PC-9 (cell line): Measurements from ENCODE around the gene EHMT1. TPM values are rescaled to one million over a fixed set of nuclear protein-coding genes. Genes with fewer than 3 reads are reported as not detected.
A peak's percentile ranks its signal among the peaks of the same experiment; 100 is the strongest.

ENCODE experiments used
- BruUV-seq: library from RNA; stranded (reverse); fragments of 400-500 nt; replicated peaks from 2 replicates; lab custom pipeline; 2021; lab: Mats Ljungman, UMichigan
- CTCF ChIA-PET: fragments of 300-600 bp; sonication (Branson Sonifier 250); formaldehyde crosslinking; loops from one replicate; lab custom pipeline; 2022; ENCODE audit warnings: antibody characterized with exemption; lab: Charles Lee
- POLR2A ChIA-PET: fragments of 300-600 bp; sonication (Branson Sonifier 250); formaldehyde crosslinking; loops from one replicate; lab custom pipeline; 2022; ENCODE audit warnings: antibody characterized with exemption; ENCODE audit not compliant: unreplicated experiment; lab: Charles Lee
- DNase-seq, 2 experiments: peaks; one replicate each; pipeline versions ENCODE4 v3.0.0 to v3.0.0-alpha.2; 2015 to 2022; ENCODE audit warnings: mixed read lengths in 1 of 2
- H2AFZ ChIP-seq: fragments of 200-600 bp; sonication (generic); 2 replicates; pipeline ENCODE4 v1.8.1; 2017; ENCODE audit warnings: antibody characterized with exemption
- H3F3A ChIP-seq: fragments of 200-600 bp; sonication (generic); 2 replicates; pipeline ENCODE4 v1.8.1; 2017; ENCODE audit warnings: antibody characterized with exemption, mild to moderate bottlenecking, low read depth; ENCODE audit not compliant: insufficient read depth
- H3K27ac ChIP-seq: fragments of 200-600 bp; sonication (generic); 2 replicates; pipeline ENCODE4 v1.6.1; 2016; ENCODE audit warnings: mixed run types
- H3K27me3 ChIP-seq: fragments of 200-600 bp; sonication (generic); 2 replicates; pipeline ENCODE4 v1.6.1; 2016; ENCODE audit warnings: low read depth, mixed run types; ENCODE audit not compliant: insufficient read depth
- H3K36me3 ChIP-seq: fragments of 200-600 bp; sonication (generic); 2 replicates; pipeline ENCODE4 v1.6.1; 2016; ENCODE audit warnings: low read depth, mixed run types
- H3K4me1 ChIP-seq: fragments of 200-600 bp; sonication (generic); replicated peaks from 2 replicates; pipeline ENCODE4 v1.6.1; 2016; ENCODE audit warnings: mixed run types; ENCODE audit not compliant: insufficient read depth
- H3K4me2 ChIP-seq: fragments of 200-600 bp; sonication (generic); 2 replicates; pipeline ENCODE4 v1.6.1; 2017; ENCODE audit warnings: mixed run types
- H3K4me3 ChIP-seq: fragments of 200-600 bp; sonication (generic); 2 replicates; pipeline ENCODE4 v1.6.1; 2016; ENCODE audit warnings: mixed run types
- H3K79me2 ChIP-seq: fragments of 200-600 bp; sonication (generic); 2 replicates; pipeline ENCODE4 v1.6.1; 2017; ENCODE audit warnings: low read depth, mixed run types
- H3K9me2 ChIP-seq: fragments of 200-600 bp; sonication (generic); 2 replicates; pipeline ENCODE4 v1.8.1; 2017; ENCODE audit warnings: mild to moderate bottlenecking; ENCODE audit not compliant: insufficient read depth
- H3K9me3 ChIP-seq: fragments of 200-600 bp; sonication (generic); 2 replicates; pipeline ENCODE4 v1.8.1; 2016; ENCODE audit warnings: low read depth; ENCODE audit not compliant: insufficient read depth
- H4K20me1 ChIP-seq: fragments of 200-600 bp; sonication (generic); 2 replicates; pipeline ENCODE4 v1.8.1; 2017; ENCODE audit not compliant: insufficient read depth
- CTCF ChIP-seq: fragments of 200-600 bp; sonication (generic); conservative IDR thresholded peaks from 2 replicates; pipeline ENCODE4 v1.6.1; 2017; ENCODE audit warnings: mixed run types, antibody characterized with exemption, mild to moderate bottlenecking, moderate library complexity
- EZH2 ChIP-seq: fragments of 200-600 bp; sonication (generic); IDR thresholded peaks from 2 replicates; pipeline ENCODE4 v1.8.0; 2017; ENCODE audit warnings: antibody characterized with exemption, low read depth
- intact Hi-C: fragments of 100-400 bp; cut with micrococcal nuclease; formaldehyde crosslinking; loops from one replicate; pipeline ENCODE4 v1.10.0; 2022; ENCODE audit not compliant: unreplicated experiment
- total RNA-seq: library from RNA; stranded (reverse); gene quantifications from 2 replicates; pipeline ENCODE4 v1.2.3, GENCODE V29; 2021

EHMT1 gene
- total RNA-seq, 1 experiment from 2014 or later, result 116 TPM

GRCh38 chr9:137607141-137607857, 11.5 kb upstream of the EHMT1 start:
- intact Hi-C loops, result no loop called here
- BruUV-seq, result no TSS peak
- DNase-seq, result peak; percentile 27 to 48
- Histone ChIP-seq H3K4me2 (peak overlapping the region; percentile 79), H3K27me3 (no peaks in the 10 kb centered on the region), H3F3A (peaks cover 43% of the 10 kb centered on the region), H3K36me3 (no peaks in the 10 kb centered on the region), H3K27ac (no peak overlapping the region), H3K9me2 (no peaks in the 10 kb centered on the region), H4K20me1 (peaks cover 7% of the 10 kb centered on the region; the same call in 1 of the 2 replicates), H3K79me2 (peaks cover 50% of the 10 kb centered on the region), H3K9me3 (no peaks in the 10 kb centered on the region), H2AFZ (no peak overlapping the region), H3K4me1 (peaks cover 55% of the 10 kb centered on the region), H3K4me3 (peak overlapping the region; percentile 57)
- TF ChIP-seq EZH2, result no peak
- TF ChIP-seq CTCF, result no peak
- ChIA-PET CTCF (no interaction called here), POLR2A (interaction anchor here (0.6 kb wide), 1 partner anchor 19 kb away, joined by 3 read pairs; no protein-coding TSS in a partner anchor)

GRCh38 chr9:137610944-137611343, 7.9 kb upstream of the EHMT1 start:
- intact Hi-C loops, result loop anchor here (5.0 to 10.0 kb wide), 3 partner anchors 59 to 369 kb away; partner anchors contain the start of genes MRPL41, PNPLA7 and TUBB4B
- Histone ChIP-seq H3K4me1 (peaks cover 73% of the 10 kb centered on the region), H3K9me2 (no peaks in the 10 kb centered on the region), H3K79me2 (peaks cover 69% of the 10 kb centered on the region), H3K27ac (peak overlapping the region; percentile 97), H2AFZ (no peak overlapping the region), H3K4me2 (peak overlapping the region; percentile 78), H3K4me3 (peak overlapping the region; percentile 44; the same call in 1 of the 2 replicates), H3K27me3 (no peaks in the 10 kb centered on the region), H3K36me3 (0 out of 2 replicates have a peak, but pooled peaks cover 2% of the 10 kb centered on the region), H3F3A (peaks cover 43% of the 10 kb centered on the region), H3K9me3 (no peaks in the 10 kb centered on the region), H4K20me1 (peaks cover 7% of the 10 kb centered on the region; the same call in 1 of the 2 replicates)
- no TSS peak for BruUV-seq
- ChIA-PET POLR2A (no interaction called here), CTCF (no interaction called here)
- TF ChIP-seq EZH2 (no peak), CTCF (no peak)
- DNase-seq, result peak; percentile 47 to 55

GRCh38 chr9:137611623-137612609, 6.9 kb upstream of the EHMT1 start:
- intact Hi-C loops, result loop anchor here (2.0 to 10.0 kb wide), 4 partner anchors 33 to 370 kb away; partner anchors contain the start of genes DPH7, MRPL41, PNPLA7 and TUBB4B
- H3K4me1 ChIP-seq, result peaks cover 76% of the 10 kb centered on the region
- peaks cover 45% of the 10 kb centered on the region for H3F3A ChIP-seq
- H3K27ac ChIP-seq, result peak overlapping the region; percentile 97
- H3K27me3 ChIP-seq, result no peaks in the 10 kb centered on the region
- peak; percentile 99 for DNase-seq
- H4K20me1 ChIP-seq, result 0 out of 2 replicates have a peak, but pooled peaks cover 3% of the 10 kb centered on the region
- H3K79me2 ChIP-seq, result peaks cover 67% of the 10 kb centered on the region
- peak overlapping the region; percentile 78 for H3K4me2 ChIP-seq
- no peaks in the 10 kb centered on the region for H3K9me3 ChIP-seq
- no TSS peak for BruUV-seq
- peaks cover 3% of the 10 kb centered on the region; the same call in 1 of the 2 replicates for H3K36me3 ChIP-seq
- ChIA-PET CTCF (no interaction called here), POLR2A (no interaction called here)
- no peak overlapping the region for H2AFZ ChIP-seq
- peak overlapping the region; percentile 44; the same call in 1 of the 2 replicates for H3K4me3 ChIP-seq
- TF ChIP-seq EZH2, result no peak
- no peak for TF ChIP-seq CTCF
- no peaks in the 10 kb centered on the region for H3K9me2 ChIP-seq
